HepG2 (cell line): ENCODE data around the gene CDKN3. TPM values are rescaled to one million over a fixed set of nuclear protein-coding genes. Genes with fewer than 3 reads are reported as not detected.
A peak's percentile ranks its signal among the peaks of the same experiment; 100 is the strongest.

Experiments
- ATAC-seq: fragments of 200-7000 bp; cut with Tn5 transposase; 3 replicates; pipeline ENCODE4 v1.9.1; 2020; ENCODE audit warnings: mild to moderate bottlenecking, moderate library complexity
- BruUV-seq: library from RNA; stranded (reverse); fragments of 400-500 nt; replicated peaks from 2 replicates; lab custom pipeline; 2021; lab: Mats Ljungman, UMichigan
- CTCF ChIA-PET: fragments of 300-600 bp; formaldehyde crosslinking; extraction: SDS; loops from one replicate; lab custom pipeline; 2021; ENCODE audit warnings: low total read pairs, inconsistent platforms, low intra/inter-chr PET ratio; lab: Yijun Ruan, JAX
- POLR2A ChIA-PET: fragments of 350-600 bp; sonication (Branson Sonifier 250); formaldehyde crosslinking; loops from one replicate; lab custom pipeline; 2020; ENCODE audit warnings: antibody characterized with exemption, inconsistent platforms; lab: Yijun Ruan, JAX
- DNase-seq: peaks from one replicate; pipeline ENCODE4 v3.0.0-alpha.2; 2015; ENCODE audit warnings: low spot score
- FAIRE-seq: peaks from 3 replicates; lab custom pipeline; 2011; peaks lifted over from hg19 to GRCh38; lab: Jason Lieb, UNC
- H2AFZ ChIP-seq: one replicate; pipeline ENCODE4 v1.6.1; 2011; ENCODE audit warnings: low read length, inconsistent platforms
- H3K27ac ChIP-seq: fragments of 300-600 bp; 3 replicates; pipeline ENCODE4 v1.8.0; 2011; ENCODE audit warnings: mixed run types, mild to moderate bottlenecking, mixed read lengths, low read length, inconsistent platforms; ENCODE audit not compliant: insufficient read depth; ENCODE audit errors: extremely low read length
- H3K27me3 ChIP-seq, 2 experiments: fragments of 200-600 bp in 1 of 2; 2 replicates in 1 of 2; 3 replicates in 1 of 2; pipeline versions ENCODE4 v1.6.0 to v1.8.0; 2011; ENCODE audit warnings: low read length in 2 of 2, mild to moderate bottlenecking in 2 of 2, moderate library complexity in 2 of 2, inconsistent platforms in 1 of 2; ENCODE audit not compliant: insufficient read depth in 2 of 2, control insufficient read depth in 1 of 2
- H3K36me3 ChIP-seq, 2 experiments: fragments of 200-600 bp in 1 of 2; replicated peaks in 1 of 2; 2 replicates in 1 of 2; 3 replicates in 1 of 2; pipeline versions ENCODE4 v1.5.1 to v1.8.0; 2011; ENCODE audit warnings: low read length in 2 of 2, inconsistent platforms in 1 of 2; ENCODE audit not compliant: insufficient read depth in 2 of 2, control insufficient read depth in 1 of 2
- H3K4me1 ChIP-seq: 2 replicates; pipeline ENCODE4 v1.5.1; 2012; ENCODE audit warnings: low read length, inconsistent platforms; ENCODE audit not compliant: insufficient read depth
- H3K4me2 ChIP-seq: 2 replicates; pipeline ENCODE4 v1.6.0; 2011; ENCODE audit warnings: low read depth, low read length, inconsistent platforms
- H3K4me3 ChIP-seq, 3 experiments: fragments of 200-600 bp in 1 of 3; sonication (generic), shearing (Covaris generic) in 1 of 3; replicated peaks in 1 of 3; 2 replicates each; pipeline ENCODE4 v1.5.1; 2011 to 2016; ENCODE audit warnings: low read length in 3 of 3, inconsistent platforms in 2 of 3, low read depth in 2 of 3, mild to moderate bottlenecking in 2 of 3, control low read depth in 1 of 3, mixed read lengths in 1 of 3; ENCODE audit not compliant: insufficient read depth in 1 of 3
- H3K79me2 ChIP-seq: one replicate; pipeline ENCODE4 v1.6.1; 2011; ENCODE audit warnings: low read length, inconsistent platforms; ENCODE audit not compliant: insufficient read depth
- H3K9ac ChIP-seq: 2 replicates; pipeline ENCODE4 v1.6.0; 2011; ENCODE audit warnings: mild to moderate bottlenecking, low read depth, low read length, inconsistent platforms; ENCODE audit not compliant: insufficient read depth
- H3K9me3 ChIP-seq: 2 replicates; pipeline ENCODE4 v1.5.1; 2012; ENCODE audit warnings: mild to moderate bottlenecking, low read length
- H4K20me1 ChIP-seq: 2 replicates; pipeline ENCODE4 v1.6.0; 2011; ENCODE audit warnings: inconsistent platforms, mild to moderate bottlenecking, low read length, moderate library complexity; ENCODE audit not compliant: insufficient read depth
- AHDC1 ChIP-seq: sonication (generic); formaldehyde crosslinking; IDR thresholded peaks from 2 replicates; pipeline ENCODE4 v1.5.1; 2020; ENCODE audit warnings: mild to moderate bottlenecking, missing genetic modification reagents, borderline replicate concordance
- CEBPG ChIP-seq: IDR thresholded peaks from 2 replicates; pipeline ENCODE4 v1.6.1; 2016
- HMG20A ChIP-seq: IDR thresholded peaks from 2 replicates; pipeline ENCODE4 v1.6.1; 2016; ENCODE audit warnings: borderline replicate concordance
- KMT2A ChIP-seq: sonication (generic); formaldehyde crosslinking; IDR thresholded peaks from 2 replicates; pipeline ENCODE4 v1.4.0; 2020; ENCODE audit warnings: missing genetic modification reagents
- MED1 ChIP-seq: sonication (generic); formaldehyde crosslinking; IDR thresholded peaks from 2 replicates; pipeline ENCODE4 v1.4.0; 2020; ENCODE audit warnings: missing genetic modification reagents
- MXI1 ChIP-seq: IDR thresholded peaks from 3 replicates; pipeline ENCODE4 v1.6.1; 2012; ENCODE audit warnings: low read depth, low read length, inconsistent platforms, borderline replicate concordance
- SMAD3 ChIP-seq: sonication (generic); formaldehyde crosslinking; IDR thresholded peaks from 2 replicates; pipeline ENCODE4 v1.4.0; 2020; ENCODE audit warnings: missing genetic modification reagents
- SMC3 ChIP-seq: IDR thresholded peaks from 2 replicates; pipeline ENCODE4 v1.6.1; 2011; ENCODE audit warnings: low read length, improper control_type of control experiment
- ZMYM3 ChIP-seq: sonication (generic); formaldehyde crosslinking; IDR thresholded peaks from 2 replicates; pipeline ENCODE4 v1.5.1; 2020; ENCODE audit warnings: mild to moderate bottlenecking, missing genetic modification reagents
- ZMYM4 ChIP-seq: sonication (generic); formaldehyde crosslinking; IDR thresholded peaks from 2 replicates; pipeline ENCODE4 v1.8.1; 2023; ENCODE audit warnings: mild to moderate bottlenecking, missing genetic modification reagents
- ZNF607 ChIP-seq: sonication (generic); formaldehyde crosslinking; IDR thresholded peaks from 2 replicates; pipeline ENCODE4 v1.5.1; 2020; ENCODE audit warnings: missing genetic modification reagents, mild to moderate bottlenecking, borderline replicate concordance
- ZNF879 ChIP-seq: sonication (generic); formaldehyde crosslinking; IDR thresholded peaks from 2 replicates; pipeline ENCODE4 v1.8.1; 2023; ENCODE audit warnings: missing genetic modification reagents
- WGBS: methylation state at CpG from one replicate; pipeline ENCODE4 v1.1.6; 2017; ENCODE audit warnings: low lambda C conversion rate; 5-methylcytosine and 5-hydroxymethylcytosine counted together
- in situ Hi-C: cut with HindIII; loops from 2 replicates; pipeline ENCODE4 v1.10.0; 2017; ENCODE audit warnings: low pct_unique_long_range_greater_than_20kb; ENCODE audit not compliant: extremely low pct_ligation_motif_present
- intact Hi-C: fragments of 100-400 bp; cut with micrococcal nuclease; formaldehyde crosslinking; loops from one replicate; pipeline ENCODE4 v1.10.0; 2022; ENCODE audit not compliant: unreplicated experiment
- polyA plus RNA-seq, 8 experiments: library from polyadenylated mRNA; depleted of rRNA in 3 of 8; stranded (reverse) in 7 of 8; unstranded in 1 of 8; fragments of >200 nt; fragmentation: Illumina TruSeq in 4 of 8; extraction: Trizol in 4 of 8; gene quantifications; 2 replicates each; pipeline versions ENCODE4 v1.2.1 to v1.2.3, GENCODE V29; 2011 to 2016; ENCODE audit warnings: low read depth in 4 of 8, missing spikeins in 1 of 8, mixed read lengths in 1 of 8; ENCODE audit not compliant: insufficient read depth in 1 of 8
- total RNA-seq, 5 experiments: library from RNA; depleted of rRNA; stranded (reverse); fragments of >200 nt; fragmentation: Illumina TruSeq; extraction: Trizol; gene quantifications; 2 replicates each; pipeline ENCODE4 v1.2.3, GENCODE V29; 2016; ENCODE audit warnings: low read depth in 1 of 5

Gene CDKN3
- total and polyA plus RNA-seq, 2 of the 13 experiments (the other 11 are each of a cell fraction or from before 2014, with no cell fraction given), result 63.0 to 88.9 TPM

GRCh38 chr14:54446161-54446693 is 49.4 kb downstream of the CDKN3 start:
- no peaks in the 10 kb centered on the region for H3K79me2 ChIP-seq
- peaks cover 47% of the 10 kb centered on the region for H3K4me1 ChIP-seq
- POLR2A ChIA-PET, result interaction anchor here (1.0 to 2.0 kb wide), 3 partner anchors 42 to 79 kb away, joined by 4 to 19 read pairs (median 5); partner anchors contain the start of genes CGRRF1 and GMFB
- H3K9me3 ChIP-seq, result no peaks in the 10 kb centered on the region
- no peak overlapping the region for H3K4me2 ChIP-seq
- WGBS, result 86% methylated on average over 5 of the region's 5 CpGs
- DNase-seq (no peak), ATAC-seq (no peak), FAIRE-seq (no peak)
- no peaks in the 10 kb centered on the region for H3K27me3 ChIP-seq
- no peak overlapping the region for H3K4me3 ChIP-seq
- no peak overlapping the region for H2AFZ ChIP-seq
- BruUV-seq, result no TSS peak
- in situ Hi-C loops (no loop called here), intact Hi-C loops (no loop called here)
- no peaks in the 10 kb centered on the region for H3K36me3 ChIP-seq
- peak overlapping the region; percentile 32; the same call in 1 of the 2 replicates for H3K9ac ChIP-seq
- CTCF ChIA-PET, result no interaction called here
- TF ChIP-seq ZNF879 (no peak), ZMYM4 (CRISPR knock-in tag) (0 out of 2 replicates have a peak, but pooled peaks have one; percentile 24)
- peak overlapping the region; percentile 83 for H3K27ac ChIP-seq
- no peaks in the 10 kb centered on the region for H4K20me1 ChIP-seq

DNA sequence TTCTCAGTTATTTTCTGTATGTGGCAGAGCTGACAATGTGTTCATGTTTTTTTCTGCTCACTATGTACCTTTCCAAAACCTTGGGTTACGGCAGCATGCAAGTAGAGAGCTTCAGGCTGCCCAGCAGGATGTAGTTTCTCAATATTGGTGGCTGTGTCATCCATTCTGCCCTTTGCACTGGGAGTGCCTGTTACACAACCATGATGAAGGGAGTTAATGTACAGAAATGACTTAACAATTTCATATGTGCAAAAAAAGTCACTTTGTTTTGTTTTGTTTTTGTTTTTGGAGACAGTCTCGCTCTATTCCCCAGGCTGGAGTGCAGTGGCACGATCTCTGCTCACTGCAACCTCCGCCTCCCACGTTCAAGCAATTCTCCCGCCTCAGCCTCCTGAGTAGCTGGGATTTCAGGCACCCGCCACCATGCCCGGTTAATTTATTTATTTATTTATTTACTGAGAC is 50.5 kb downstream of the CDKN3 start:
- Histone ChIP-seq H2AFZ (no peak overlapping the region), H3K4me2 (peak overlapping the region; percentile 51), H3K4me1 (peaks cover 49% of the 10 kb centered on the region), H3K9ac (peak overlapping the region; percentile 54), H3K36me3 (no peaks in the 10 kb centered on the region), H3K9me3 (no peaks in the 10 kb centered on the region), H3K79me2 (no peaks in the 10 kb centered on the region), H3K4me3 (peak overlapping the region in 1 of 3 experiments; percentile 13; a peak in 1 of 6 replicates), H3K27me3 (no peaks in the 10 kb centered on the region), H3K27ac (peak overlapping the region; percentile 83), H4K20me1 (no peaks in the 10 kb centered on the region)
- WGBS, result 36% methylated on average over 8 of the region's 8 CpGs
- FAIRE-seq (peak; percentile 81), DNase-seq (peak; percentile 95), ATAC-seq (peak; percentile 84)
- ChIA-PET POLR2A (interaction anchor here (0.6 to 2.0 kb wide), 9 partner anchors 23 to 111 kb away, joined by 3 to 19 read pairs (median 4); partner anchors contain the start of genes CGRRF1 and GMFB), CTCF (no interaction called here)
- in situ Hi-C loops, result no loop called here
- intact Hi-C loops, result no loop called here
- BruUV-seq, result no TSS peak
- TF ChIP-seq ZMYM3 (CRISPR knock-in tag) (0 out of 2 replicates have a peak, but pooled peaks have one; percentile 25), ZNF607 (CRISPR knock-in tag) (no peak), HMG20A (peak; percentile 85; the same call in 1 of the 2 replicates), AHDC1 (CRISPR knock-in tag) (peak; percentile 91), KMT2A (CRISPR knock-in tag) (peak; percentile 55; the same call in 1 of the 2 replicates), MED1 (CRISPR knock-in tag) (peak; percentile 92), MXI1 (no peak), SMAD3 (peak; percentile 80), CEBPG (peak; percentile 98), SMC3 (peak; percentile 40; the same call in 1 of the 2 replicates)
